SK-N-SH (cell line): ENCODE results near the gene PLCB1. TPM values are rescaled to one million over a fixed set of nuclear protein-coding genes. Genes with fewer than 3 reads are reported as not detected.
A peak's percentile ranks its signal among the peaks of the same experiment; 100 is the strongest.

Experiments used
- CTCF ChIA-PET: fragments of 300-600, 350-600 bp; formaldehyde crosslinking; extraction: SDS; loops from one replicate; lab custom pipeline; 2021; lab: Yijun Ruan, JAX
- POLR2A ChIA-PET: fragments of 350-600 bp; sonication (Branson Sonifier 250); formaldehyde crosslinking; extraction: SDS; loops from one replicate; lab custom pipeline; 2020; ENCODE audit warnings: antibody characterized with exemption, inconsistent platforms; lab: Yijun Ruan, JAX
- DNase-seq: peaks from one replicate; pipeline ENCODE4 v3.0.0; 2012
- H2AFZ ChIP-seq: fragments of 200-600 bp; sonication (generic); 2 replicates; pipeline ENCODE4 v1.8.1; 2016; ENCODE audit warnings: antibody characterized with exemption, mild to moderate bottlenecking, low read depth
- H3F3A ChIP-seq: fragments of 200-600 bp; sonication (generic); replicated peaks from 2 replicates; pipeline ENCODE3; 2016; ENCODE audit warnings: antibody characterized with exemption, mild to moderate bottlenecking; ENCODE audit not compliant: insufficient read depth
- H3K27ac ChIP-seq, 2 experiments: fragments of 200-500 bp in 1 of 2; fragments of 200-600 bp in 1 of 2; sonication (Bioruptor generic) in 1 of 2; sonication (generic), shearing (Covaris generic) in 1 of 2; 2 replicates each; pipeline versions ENCODE4 v1.5.1 to v1.6.1; 2014 to 2016; ENCODE audit warnings: low read depth in 2 of 2, inconsistent platforms in 1 of 2, low read length in 1 of 2, mild to moderate bottlenecking in 1 of 2, mixed read lengths in 1 of 2
- H3K27me3 ChIP-seq: fragments of 200-600 bp; sonication (generic), shearing (Covaris generic); 2 replicates; pipeline ENCODE4 v1.6.1; 2016; ENCODE audit warnings: mixed run types; ENCODE audit not compliant: insufficient read depth
- H3K36me3 ChIP-seq, 2 experiments: fragments of 200-500 bp in 1 of 2; fragments of 200-600 bp in 1 of 2; sonication (Bioruptor generic) in 1 of 2; sonication (generic) in 1 of 2; replicated peaks in 1 of 2; 2 replicates each; pipeline versions ENCODE3 to v1.5.1; 2014 to 2016; ENCODE audit warnings: low read length in 1 of 2, mild to moderate bottlenecking in 1 of 2; ENCODE audit not compliant: insufficient read depth in 2 of 2, control insufficient read depth in 1 of 2
- H3K4me1 ChIP-seq, 2 experiments: fragments of 200-500 bp in 1 of 2; fragments of 200-600 bp in 1 of 2; sonication (Bioruptor generic) in 1 of 2; sonication (generic), shearing (Covaris generic) in 1 of 2; 2 replicates each; pipeline versions ENCODE4 v1.5.1 to v1.6.1; 2014 to 2016; ENCODE audit warnings: low read depth in 1 of 2, low read length in 1 of 2, mixed run types in 1 of 2; ENCODE audit not compliant: insufficient read depth in 2 of 2, control insufficient read depth in 1 of 2
- H3K4me2 ChIP-seq: fragments of 200-600 bp; sonication (generic), shearing (Covaris generic); 2 replicates; pipeline ENCODE4 v1.6.1; 2017; ENCODE audit warnings: mixed run types
- H3K4me3 ChIP-seq, 2 experiments: fragments of 200-500 bp in 1 of 2; fragments of 200-600 bp in 1 of 2; sonication (Bioruptor generic) in 1 of 2; sonication (generic), shearing (Covaris generic) in 1 of 2; 2 replicates each; pipeline versions ENCODE4 v1.5.1 to v1.8.1; 2014 to 2016; ENCODE audit warnings: low read depth in 2 of 2, inconsistent platforms in 1 of 2, low read length in 1 of 2, mild to moderate bottlenecking in 1 of 2, mixed read lengths in 1 of 2, moderate library complexity in 1 of 2
- H3K79me2 ChIP-seq: fragments of 200-600 bp; sonication (generic); 2 replicates; pipeline ENCODE4 v1.8.1; 2017; ENCODE audit warnings: mild to moderate bottlenecking; ENCODE audit not compliant: insufficient read depth
- H3K9ac ChIP-seq: fragments of 200-600 bp; sonication (generic); 2 replicates; pipeline ENCODE4 v1.6.1; 2017; ENCODE audit warnings: mixed run types
- H3K9me2 ChIP-seq: fragments of 200-600 bp; sonication (generic); 2 replicates; pipeline ENCODE4 v1.6.1; 2017; ENCODE audit warnings: mixed run types
- H3K9me3 ChIP-seq: fragments of 200-600 bp; sonication (generic); 2 replicates; pipeline ENCODE4 v1.6.1; 2017; ENCODE audit warnings: mixed run types, mild to moderate bottlenecking, moderate library complexity
- H4K20me1 ChIP-seq: fragments of 200-600 bp; sonication (generic); 2 replicates; pipeline ENCODE4 v1.6.1; 2017; ENCODE audit warnings: mild to moderate bottlenecking, mixed run types; ENCODE audit not compliant: insufficient read depth
- CTCF ChIP-seq: fragments of 200-600 bp; sonication (generic); IDR thresholded peaks from 2 replicates; pipeline ENCODE4 v1.6.1; 2017; ENCODE audit warnings: antibody characterized with exemption, mild to moderate bottlenecking, moderate library complexity
- EP300 ChIP-seq, 2 experiments: IDR thresholded peaks; 2 replicates each; pipeline versions ENCODE4 v1.4.0 to v1.6.1; 2012; ENCODE audit warnings: borderline replicate concordance in 1 of 2, low read depth in 1 of 2, low read length in 1 of 2
- EZH2phosphoT487 ChIP-seq: fragments of 200-600 bp; sonication (generic); IDR thresholded peaks from 2 replicates; pipeline ENCODE4 v1.6.1; 2017; ENCODE audit warnings: low read depth, mixed run types, mild to moderate bottlenecking, antibody characterized with exemption, moderate library complexity, borderline replicate concordance
- FOSL2 ChIP-seq: IDR thresholded peaks from 2 replicates; pipeline ENCODE4 v1.4.0; 2012; ENCODE audit warnings: low read depth, mild to moderate bottlenecking, moderate library complexity, borderline replicate concordance
- GABPA ChIP-seq: IDR thresholded peaks from 2 replicates; pipeline ENCODE4 v1.4.0; 2012; ENCODE audit warnings: low read depth, mild to moderate bottlenecking
- GATA2 ChIP-seq: sonication (generic); formaldehyde crosslinking; IDR thresholded peaks from 2 replicates; pipeline ENCODE4 v1.5.0; 2020; ENCODE audit warnings: mild to moderate bottlenecking, missing genetic modification reagents
- JUND ChIP-seq: IDR thresholded peaks from 2 replicates; pipeline ENCODE4 v1.4.0; 2012
- MEF2A ChIP-seq: IDR thresholded peaks from 2 replicates; pipeline ENCODE4 v1.4.0; 2012; ENCODE audit warnings: low read depth, borderline replicate concordance
- MXI1 ChIP-seq: IDR thresholded peaks from 2 replicates; pipeline ENCODE4 v1.6.1; 2012; ENCODE audit warnings: mild to moderate bottlenecking, low read depth, low read length, improper control_type of control experiment
- NRF1 ChIP-seq: IDR thresholded peaks from 2 replicates; pipeline ENCODE4 v1.6.1; 2012; ENCODE audit warnings: low read depth, mild to moderate bottlenecking, low read length
- POLR2AphosphoS5 ChIP-seq: IDR thresholded peaks from 2 replicates; pipeline ENCODE4 v1.6.1; 2012; ENCODE audit warnings: low read depth, low read length
- RAD21 ChIP-seq: IDR thresholded peaks from 2 replicates; pipeline ENCODE4 v1.6.1; 2012; ENCODE audit warnings: mild to moderate bottlenecking, low read length
- RCOR1 ChIP-seq: fragments of 150-350 bp; IDR thresholded peaks from 2 replicates; pipeline ENCODE4 v1.6.1; 2017; ENCODE audit warnings: antibody characterized with exemption, low read length
- REST ChIP-seq: IDR thresholded peaks from 2 replicates; pipeline ENCODE4 v1.6.1; 2012; ENCODE audit warnings: mild to moderate bottlenecking, low read depth, low read length, moderate library complexity
- SMC3 ChIP-seq: IDR thresholded peaks from 2 replicates; pipeline ENCODE4 v1.6.1; 2012; ENCODE audit warnings: low read depth, low read length, improper control_type of control experiment
- TCF12 ChIP-seq: IDR thresholded peaks from 2 replicates; pipeline ENCODE4 v1.4.0; 2012
- WGBS: methylation state at CpG from one replicate; pipeline ENCODE4 v1.1.6; 2017; ENCODE audit warnings: low lambda C conversion rate; 5-methylcytosine and 5-hydroxymethylcytosine counted together
- polyA plus RNA-seq, 3 experiments: library from polyadenylated mRNA; depleted of rRNA; stranded (reverse); fragments of >200 nt; gene quantifications; 2 replicates each; pipeline ENCODE4 v1.2.3, GENCODE V29; 2012
- TF ChIP-seq, protein P1 (sequence below): fragments of 150-350 bp; IDR thresholded peaks from 2 replicates; pipeline ENCODE4 v1.6.1; 2017; ENCODE audit warnings: antibody characterized with exemption, low read length, low read depth, borderline replicate concordance

The PLCB1 gene
- polyA plus RNA-seq, 1 of the 3 experiments (the other 2 are of a cell fraction): 10.5 TPM

DNA sequence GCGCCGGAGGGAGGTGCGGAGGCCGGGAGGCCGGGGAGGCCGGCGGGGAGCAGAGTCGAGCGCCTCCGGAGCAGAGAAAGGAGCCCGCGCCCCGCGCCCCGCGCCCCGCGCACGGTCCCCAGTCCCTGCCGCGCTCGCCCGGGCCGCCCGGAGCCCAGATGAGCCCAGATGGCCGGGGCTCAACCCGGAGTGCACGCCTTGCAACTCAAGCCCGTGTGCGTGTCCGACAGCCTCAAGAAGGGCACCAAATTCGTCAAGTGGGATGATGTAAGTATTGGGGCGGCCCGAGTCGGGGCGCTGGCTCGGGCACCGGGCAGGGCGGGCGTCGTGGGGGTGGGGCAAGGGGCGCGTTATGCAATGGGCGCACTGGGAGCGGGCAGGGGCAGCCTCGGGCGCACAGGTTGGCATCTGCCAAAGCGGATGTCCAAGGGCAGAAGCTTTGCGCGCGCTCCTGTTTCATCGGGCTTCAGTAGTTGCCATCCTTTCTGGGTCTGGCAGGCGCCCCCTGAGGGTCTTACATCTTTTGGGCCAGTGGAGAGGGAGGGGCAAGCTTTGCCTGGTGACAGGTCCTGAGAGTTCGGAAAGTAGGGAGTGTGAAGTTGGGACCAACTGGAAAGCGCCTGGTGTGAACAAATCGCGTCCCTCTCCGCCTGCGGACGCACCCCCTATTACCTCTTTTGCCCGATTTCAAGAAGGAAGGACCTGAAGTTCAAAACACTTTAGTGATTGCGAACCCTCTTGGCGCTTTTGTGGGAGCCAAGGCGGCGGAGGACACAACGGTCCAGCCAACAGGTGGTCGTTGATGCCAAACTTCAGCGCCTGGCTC is 631 bp downstream of the PLCB1 start:
- Histone ChIP-seq H3K4me3 (peak overlapping the region; percentile 82 to 84), H3K4me1 (peaks cover 15 to 17% of the 10 kb centered on the region in 2 experiments; a peak in 3 of 4 replicates)
- POLR2A ChIA-PET: no interaction called here
- no peak for TF ChIP-seq TCF12
- TF ChIP-seq MXI1: peak; percentile 49; the same call in 1 of the 2 replicates
- 0 out of 4 replicates have a peak, but pooled peaks of 1 of the 2 experiments have one; percentile 5 for TF ChIP-seq EP300 (IDR thresholded peaks at IDR 0.05; ENCODE audit: borderline replicate concordance in 1 of 2, low read depth in 1 of 2, low read length in 1 of 2)
- TF ChIP-seq SMC3: peak; percentile 0; the same call in 1 of the 2 replicates
- TF ChIP-seq, all 33 proteins: peak for 3
- peak overlapping the region; percentile 62; the same call in 1 of the 2 replicates for H2AFZ ChIP-seq
- DNase-seq: no peak
- H3K79me2 ChIP-seq: peaks cover 49% of the 10 kb centered on the region
- H3K27ac ChIP-seq: peak overlapping the region; percentile 50 to 86; a peak in 3 of 4 replicates
- H3K27me3 ChIP-seq: no peaks in the 10 kb centered on the region
- 23% methylated on average over 22 of the region's 68 CpGs for WGBS
- H3K9ac ChIP-seq: peak overlapping the region; percentile 72
- no peaks in the 10 kb centered on the region; the same call in 1 of the 2 replicates for H4K20me1 ChIP-seq
- peak overlapping the region; percentile 81 for H3K4me2 ChIP-seq
- no peaks in the 10 kb centered on the region for H3K9me3 ChIP-seq
- no peaks in the 10 kb centered on the region for H3F3A ChIP-seq
- H3K36me3 ChIP-seq: peaks cover 6 to 7% of the 10 kb centered on the region in 2 experiments
- H3K9me2 ChIP-seq: no peaks in the 10 kb centered on the region
- CTCF ChIA-PET: interaction anchor here (0.9 to 20.5 kb wide), 10 partner anchors 8 to 588 kb away, joined by 3 to 269 read pairs (median 4); no protein-coding TSS in a partner anchor

DNA sequence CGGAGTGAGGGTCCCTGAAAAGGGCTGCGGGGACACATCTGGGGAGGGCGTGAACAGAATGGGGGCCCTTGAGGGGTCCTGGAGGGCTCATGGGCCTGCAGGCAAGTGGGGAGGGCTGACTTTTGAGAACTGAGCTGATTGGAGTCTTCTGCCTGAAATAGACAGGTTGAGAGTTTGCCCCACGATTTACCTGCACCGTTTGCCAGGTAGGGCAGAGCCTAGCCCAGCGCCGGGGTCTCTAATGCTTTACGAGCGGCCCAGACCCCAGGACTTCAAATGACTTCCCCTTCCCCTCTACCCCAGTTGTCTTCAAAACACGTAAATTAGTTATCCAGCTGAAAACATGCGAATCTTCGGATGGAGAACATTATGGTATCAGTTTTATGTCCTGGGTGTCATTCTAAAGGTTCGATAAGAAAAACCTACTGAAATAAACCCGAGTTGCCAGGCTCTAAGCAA is 1.3 kb downstream of the PLCB1 start:
- POLR2A ChIA-PET: no interaction called here
- Histone ChIP-seq H3K4me2 (peak overlapping the region; percentile 81), H3K9ac (peak overlapping the region; percentile 72)
- TF ChIP-seq REST: no peak
- TF ChIP-seq FOSL2: no peak
- no peak for TF ChIP-seq MXI1
- no peak for TF ChIP-seq NRF1
- TF ChIP-seq RCOR1: no peak
- no peak for TF ChIP-seq GABPA
- no peak for TF ChIP-seq GATA2 (CRISPR knock-in tag)
- TF ChIP-seq, protein P1, sequence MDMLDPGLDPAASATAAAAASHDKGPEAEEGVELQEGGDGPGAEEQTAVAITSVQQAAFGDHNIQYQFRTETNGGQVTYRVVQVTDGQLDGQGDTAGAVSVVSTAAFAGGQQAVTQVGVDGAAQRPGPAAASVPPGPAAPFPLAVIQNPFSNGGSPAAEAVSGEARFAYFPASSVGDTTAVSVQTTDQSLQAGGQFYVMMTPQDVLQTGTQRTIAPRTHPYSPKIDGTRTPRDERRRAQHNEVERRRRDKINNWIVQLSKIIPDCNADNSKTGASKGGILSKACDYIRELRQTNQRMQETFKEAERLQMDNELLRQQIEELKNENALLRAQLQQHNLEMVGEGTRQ: no peak
- TF ChIP-seq SMC3: no peak
- no peak for TF ChIP-seq MEF2A
- no peak for TF ChIP-seq POLR2AphosphoS5
- TF ChIP-seq RAD21: no peak
- TF ChIP-seq CTCF: no peak
- TF ChIP-seq JUND: no peak
- TF ChIP-seq EZH2phosphoT487: no peak

More for the DNA sequence above, 1.3 kb downstream of the PLCB1 start:
- no peak for DNase-seq
- CTCF ChIA-PET: interaction anchor here (0.9 to 20.5 kb wide), 8 partner anchors 9 to 588 kb away, joined by 3 to 269 read pairs (median 3); no protein-coding TSS in a partner anchor
- peak overlapping the region; percentile 82 to 84 for H3K4me3 ChIP-seq
- H3K79me2 ChIP-seq: peaks cover 55% of the 10 kb centered on the region
- no peaks in the 10 kb centered on the region for H3K27me3 ChIP-seq
- WGBS: 67% methylated on average over 14 of the region's 14 CpGs
- no peaks in the 10 kb centered on the region for H3K9me2 ChIP-seq
- H3K27ac ChIP-seq: no peak overlapping the region; a peak in 1 of 4 replicates
- H4K20me1 ChIP-seq: no peaks in the 10 kb centered on the region; the same call in 1 of the 2 replicates
- H3K9me3 ChIP-seq: no peaks in the 10 kb centered on the region
- no peaks in the 10 kb centered on the region for H3F3A ChIP-seq
- H2AFZ ChIP-seq: no peak overlapping the region
- H3K36me3 ChIP-seq: peaks cover 6 to 7% of the 10 kb centered on the region in 2 experiments
- H3K4me1 ChIP-seq: peaks cover 15 to 18% of the 10 kb centered on the region in 2 experiments; a peak in 3 of 4 replicates
